Measurements from ENCODE around the gene LIMS2.

- no peak for TF ChIP-seq CTCF (conservative IDR thresholded peaks at IDR 0.05; ENCODE audit: low read depth in 2 of 2)
- no peak for TF ChIP-seq CREB1 (CRISPR knock-in tag; IDR thresholded peaks at IDR 0.05; ENCODE audit: low read depth)
- no peak for TF ChIP-seq EZH2phosphoT487 (IDR thresholded peaks at IDR 0.05; ENCODE audit: unreplicated experiment)
- TF ChIP-seq POLR2AphosphoS5 (IDR thresholded peaks at IDR 0.05; ENCODE audit: low read depth): no peak
- TF ChIP-seq EZH2 (IDR thresholded peaks at IDR 0.05; ENCODE audit: low read depth, unreplicated experiment): no peak
- no peak for TF ChIP-seq REST (IDR thresholded peaks at IDR 0.05; ENCODE audit: unreplicated experiment)
- no peak for TF ChIP-seq JUNB (IDR thresholded peaks at IDR 0.05; ENCODE audit: unreplicated experiment)
These were observed 27.8 kb downstream of the LIMS2 start for GRCh38 chr2:127647242-127648190.
